Neuronal stem cell (in vitro differentiated cells): ENCODE data around the gene CS.
"Not testable (repeated sequence)": the region's sequence is repeated elsewhere in the genome, so short reads cannot be mapped to it uniquely, and the experiment has no call there.

Experiments used
- DNase-seq: peaks from one replicate; pipeline ENCODE4 v3.0.0-alpha.2; 2013; ENCODE audit warnings: low spot score
- H2AFZ ChIP-seq: one replicate; pipeline ENCODE4 v1.6.1; 2013; ENCODE audit warnings: mild to moderate bottlenecking, low read length, inconsistent platforms
- H2AK5ac ChIP-seq: 2 replicates; pipeline ENCODE4 v1.6.1; 2013; ENCODE audit warnings: low read depth, mild to moderate bottlenecking, inconsistent platforms, low read length, moderate library complexity, mixed read lengths
- H2BK120ac ChIP-seq: 2 replicates; pipeline ENCODE4 v1.6.1; 2013; ENCODE audit warnings: low read depth, mild to moderate bottlenecking, inconsistent platforms, low read length, moderate library complexity, mixed read lengths
- H2BK12ac ChIP-seq: one replicate; pipeline ENCODE4 v1.6.1; 2013; ENCODE audit warnings: low read length, inconsistent platforms
- H2BK15ac ChIP-seq: 2 replicates; pipeline ENCODE4 v1.6.1; 2013; ENCODE audit warnings: mild to moderate bottlenecking, low read length, inconsistent platforms, mixed read lengths
- H2BK5ac ChIP-seq: one replicate; pipeline ENCODE4 v1.6.1; 2013; ENCODE audit warnings: inconsistent platforms, mild to moderate bottlenecking, low read length, moderate library complexity
- H3K14ac ChIP-seq: one replicate; pipeline ENCODE4 v1.6.1; 2013; ENCODE audit warnings: low read length, inconsistent platforms
- H3K18ac ChIP-seq: 2 replicates; pipeline ENCODE4 v1.6.1; 2013; ENCODE audit warnings: low read length, inconsistent platforms
- H3K23ac ChIP-seq: 2 replicates; pipeline ENCODE4 v1.6.1; 2013; ENCODE audit warnings: low read depth, mild to moderate bottlenecking, mixed read lengths, low read length, inconsistent platforms; ENCODE audit not compliant: poor library complexity
- H3K27ac ChIP-seq: replicated peaks from 3 replicates; pipeline ENCODE4 v1.5.1; 2013; ENCODE audit warnings: low read length, inconsistent platforms
- H3K27me3 ChIP-seq, 3 experiments: 2 replicates each; pipeline ENCODE4 v1.6.1; 2013; ENCODE audit warnings: low read length in 3 of 3, mild to moderate bottlenecking in 2 of 3, inconsistent platforms in 1 of 3, low read depth in 1 of 3, mixed read lengths in 1 of 3, moderate library complexity in 1 of 3; ENCODE audit not compliant: control insufficient read depth in 3 of 3, insufficient read depth in 3 of 3
- H3K36me3 ChIP-seq, 2 donors: replicated peaks in 1 of 2; 2 replicates each; pipeline ENCODE4 v1.6.1; 2013; ENCODE audit warnings: low read length in 2 of 2; ENCODE audit not compliant: control insufficient read depth in 2 of 2, insufficient read depth in 2 of 2
- H3K4ac ChIP-seq: 2 replicates; pipeline ENCODE4 v1.6.1; 2013; ENCODE audit warnings: inconsistent platforms, mild to moderate bottlenecking, low read length, moderate library complexity
- H3K4me1 ChIP-seq, 2 donors: 1 replicate in 1 of 2; 2 replicates in 1 of 2; pipeline ENCODE4 v1.6.1; 2013; ENCODE audit warnings: low read length in 2 of 2, low read depth in 1 of 2; ENCODE audit not compliant: control insufficient read depth in 2 of 2, insufficient read depth in 1 of 2
- H3K4me2 ChIP-seq: one replicate; pipeline ENCODE4 v1.6.1; 2013; ENCODE audit warnings: mild to moderate bottlenecking, low read length, inconsistent platforms; ENCODE audit not compliant: insufficient read depth, poor library complexity, severe bottlenecking
- H3K4me3 ChIP-seq, 2 donors: 2 replicates each; pipeline ENCODE4 v1.5.1; 2013; ENCODE audit warnings: low read length in 2 of 2, mild to moderate bottlenecking in 2 of 2, inconsistent platforms in 1 of 2, moderate library complexity in 1 of 2
- H3K79me1 ChIP-seq: one replicate; pipeline ENCODE4 v1.6.1; 2013; ENCODE audit warnings: low read depth, mild to moderate bottlenecking, inconsistent platforms, low read length, moderate library complexity
- H3K9ac ChIP-seq: one replicate; pipeline ENCODE4 v1.6.1; 2013; ENCODE audit warnings: mild to moderate bottlenecking, low read depth, low read length, inconsistent platforms; ENCODE audit not compliant: poor library complexity
- H3K9me3 ChIP-seq, 2 donors: replicated peaks in 1 of 2; 2 replicates each; pipeline versions ENCODE3 to v1.6.1; 2013; ENCODE audit warnings: low read length in 2 of 2, mild to moderate bottlenecking in 2 of 2, inconsistent platforms in 1 of 2, low read depth in 1 of 2, mixed read lengths in 1 of 2, moderate library complexity in 1 of 2; ENCODE audit not compliant: control insufficient read depth in 2 of 2, insufficient read depth in 1 of 2
- H4K8ac ChIP-seq: one replicate; pipeline ENCODE4 v1.6.1; 2013; ENCODE audit warnings: low read depth, mild to moderate bottlenecking, inconsistent platforms, low read length, moderate library complexity
- H4K91ac ChIP-seq: one replicate; pipeline ENCODE4 v1.6.1; 2013; ENCODE audit warnings: low read length, low read depth, mild to moderate bottlenecking, inconsistent platforms; ENCODE audit not compliant: poor library complexity
- WGBS, 2 donors: extraction: QIAGEN DNeasy Blood & Tissue Kit; methylation state at CpG; one replicate each; pipeline ENCODE4 v1.1.7; 2013; ENCODE audit warnings: missing lambda C conversion rate in 2 of 2, mixed read lengths in 1 of 2; ENCODE audit not compliant: insufficient read length in 2 of 2, insufficient replicate concordance in 1 of 2; ENCODE audit errors: extremely low coverage in 2 of 2; 5-methylcytosine and 5-hydroxymethylcytosine counted together

Gene CS

GRCh38 chr12:56321610-56322009 is 21.5 kb upstream of the CS start:
- not testable (repeated sequence) for H4K8ac ChIP-seq, H3K23ac ChIP-seq, H3K4me2 ChIP-seq, H2BK12ac ChIP-seq, H2BK5ac ChIP-seq, H2AK5ac ChIP-seq, H3K18ac ChIP-seq, H3K4ac ChIP-seq, H3K27me3 ChIP-seq, H4K91ac ChIP-seq, H3K4me1 ChIP-seq, H3K9ac ChIP-seq, H2BK15ac ChIP-seq, H3K27ac ChIP-seq, DNase-seq, H3K79me1 ChIP-seq, H2AFZ ChIP-seq, H3K4me3 ChIP-seq, H2BK120ac ChIP-seq, H3K14ac ChIP-seq, H3K9me3 ChIP-seq
- H3K36me3 ChIP-seq = peaks cover 22 to 81% of the 10 kb centered on the region in 2 donors
- WGBS, 2 donors = no CpG with 5 or more reads among the region's 8 CpGs

GRCh38 chr12:56321027-56321426 is 20.9 kb upstream of the CS start:
- peaks cover 20 to 75% of the 10 kb centered on the region in 2 donors for H3K36me3 ChIP-seq
- H3K4me1 ChIP-seq = no peaks in the 10 kb centered on the region
- H2BK120ac ChIP-seq = no peak overlapping the region
- no peak overlapping the region for H2AFZ ChIP-seq
- no peak overlapping the region for H3K9ac ChIP-seq
- no peak overlapping the region for H3K14ac ChIP-seq
- H2BK15ac ChIP-seq = no peak overlapping the region
- H3K4ac ChIP-seq = no peak overlapping the region
- DNase-seq = no peak
- H3K4me2 ChIP-seq = no peak overlapping the region
- H2BK5ac ChIP-seq = no peak overlapping the region
- H2BK12ac ChIP-seq = no peak overlapping the region
- H3K9me3 ChIP-seq = no peaks in the 10 kb centered on the region
- WGBS, 2 donors = no CpG with 5 or more reads among the region's 2 CpGs
- no peaks in the 10 kb centered on the region for H3K79me1 ChIP-seq
- no peak overlapping the region for H3K18ac ChIP-seq
- H3K27ac ChIP-seq = no peak overlapping the region
- no peak overlapping the region for H4K8ac ChIP-seq
- no peak overlapping the region for H2AK5ac ChIP-seq
- no peaks in the 10 kb centered on the region for H3K27me3 ChIP-seq
- H3K4me3 ChIP-seq = no peak overlapping the region
- no peak overlapping the region for H3K23ac ChIP-seq
- no peak overlapping the region for H4K91ac ChIP-seq

GRCh38 chr12:56317675-56318074 is 17.5 kb upstream of the CS start:
- H3K4me3 ChIP-seq = no peak overlapping the region
- H3K23ac ChIP-seq = no peak overlapping the region
- no peak overlapping the region for H2BK12ac ChIP-seq
- no peak overlapping the region for H4K8ac ChIP-seq
- no peak overlapping the region for H3K4ac ChIP-seq
- H2BK15ac ChIP-seq = no peak overlapping the region
- H2AFZ ChIP-seq = no peak overlapping the region
- no peak overlapping the region for H2BK120ac ChIP-seq
- no peak overlapping the region for H3K14ac ChIP-seq
- no peak overlapping the region for H3K18ac ChIP-seq
- H2AK5ac ChIP-seq = no peak overlapping the region
- H4K91ac ChIP-seq = no peak overlapping the region
- H3K4me1 ChIP-seq = peaks cover 3 to 5% of the 10 kb centered on the region in 2 donors
- WGBS, 2 donors = 100% methylated on average over 1 of the region's 3 CpGs; no CpG with 5 or more reads in 1 of the 2 donors
- H3K79me1 ChIP-seq = peaks cover 4% of the 10 kb centered on the region
- no peak overlapping the region for H3K4me2 ChIP-seq
- H3K36me3 ChIP-seq = peaks cover 12 to 63% of the 10 kb centered on the region in 2 donors
- H2BK5ac ChIP-seq = no peak overlapping the region
- no peaks in the 10 kb centered on the region for H3K9me3 ChIP-seq
- no peak overlapping the region for H3K9ac ChIP-seq
- no peak overlapping the region for H3K27ac ChIP-seq
- no peaks in the 10 kb centered on the region for H3K27me3 ChIP-seq
- DNase-seq = no peak

- H3K79me1 ChIP-seq = peaks cover 4% of the 10 kb centered on the region
- H3K4ac ChIP-seq = no peak within 1 kb of the TSS
- H3K4me1 ChIP-seq = peaks cover 3 to 5% of the 10 kb centered on the region in 2 donors
- H2BK12ac ChIP-seq = no peak within 1 kb of the TSS
- H2AFZ ChIP-seq = peak within 1 kb of the TSS; percentile 93
- H3K9ac ChIP-seq = peak within 1 kb of the TSS; percentile 97
- peaks cover 12 to 65% of the 10 kb centered on the region in 2 donors for H3K36me3 ChIP-seq
- H2BK120ac ChIP-seq = no peak within 1 kb of the TSS
- no peaks in the 10 kb centered on the region for H3K9me3 ChIP-seq
- peak within 1 kb of the TSS; percentile 87 for H2BK5ac ChIP-seq
- peak within 1 kb of the TSS; percentile 82 for H3K23ac ChIP-seq
- H4K8ac ChIP-seq = no peak within 1 kb of the TSS
- peak within 1 kb of the TSS; percentile 86 to 95 for H3K4me3 ChIP-seq
- peak within 1 kb of the TSS; percentile 92 for H3K4me2 ChIP-seq
- no peaks in the 10 kb centered on the region for H3K27me3 ChIP-seq
- DNase-seq = peak; percentile 96
- peak within 1 kb of the TSS; percentile 96 for H3K18ac ChIP-seq
- whole genome bisulfite sequencing, 2 donors = no CpG with 5 or more reads among the region's 62 CpGs
- H2BK15ac ChIP-seq = no peak within 1 kb of the TSS
- H2AK5ac ChIP-seq = peak within 1 kb of the TSS; percentile 40
- peak within 1 kb of the TSS; percentile 92 for H3K14ac ChIP-seq
- H3K27ac ChIP-seq = peak within 1 kb of the TSS; percentile 95
- H4K91ac ChIP-seq = no peak within 1 kb of the TSS
Observed at GRCh38 chr12:56315622-56316473, 15.7 kb upstream of the CS start, which contains the start of gene CNPY2. Gene CNPY2 (minus strand): TSS chr12:56315988. CDS start chr12:56315217, 771 bp downstream.
